Measurements from ENCODE around the gene CTCF.

DNA sequence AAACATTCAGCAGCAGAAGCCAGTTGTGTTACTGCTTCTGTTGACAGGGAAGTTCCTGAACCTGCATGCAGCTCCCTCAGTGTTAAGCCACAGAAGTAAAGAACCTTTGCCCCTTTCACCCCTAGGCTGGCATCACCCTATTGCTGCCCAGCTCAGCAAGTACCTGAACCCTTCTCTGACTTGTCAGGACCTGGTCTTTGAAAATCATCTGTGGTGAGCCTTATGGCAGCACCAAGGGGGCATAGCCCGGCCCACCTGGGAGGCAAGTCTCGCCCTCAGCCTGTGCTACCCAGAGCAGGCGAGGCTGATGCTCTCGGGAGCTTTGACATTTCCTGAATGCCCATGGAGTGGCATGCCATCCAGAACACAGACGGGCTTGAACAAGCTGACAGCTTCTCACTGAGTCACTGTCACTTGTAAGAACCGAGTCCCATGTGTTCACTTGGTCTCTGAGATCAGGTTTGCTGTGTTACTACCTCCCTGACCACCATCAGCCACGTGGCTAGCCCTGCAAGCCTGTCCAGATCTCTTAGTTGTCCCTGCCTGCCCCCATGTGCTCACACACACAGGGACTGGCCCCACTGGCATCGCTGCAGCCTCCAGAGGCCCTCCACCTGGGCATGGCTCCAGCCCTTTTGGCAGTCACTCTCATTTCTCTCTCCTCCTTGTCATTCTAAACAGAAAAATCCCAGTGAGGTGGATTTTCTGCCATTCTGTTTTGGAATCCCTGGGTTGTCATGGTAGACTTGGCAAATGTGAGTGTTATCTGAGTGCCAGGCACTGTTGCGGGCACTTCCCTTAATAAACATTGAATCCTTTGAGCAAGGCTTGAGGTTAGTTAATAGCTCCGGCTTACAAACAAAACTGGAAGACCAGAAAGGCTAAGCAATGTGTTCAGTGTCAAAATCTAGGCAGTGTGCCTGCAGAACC, 79.7 kb downstream of the CTCF start:
- TF ChIP-seq CTCF (conservative IDR thresholded peaks at IDR 0.05 in 1 of 2, IDR thresholded peaks at IDR 0.05 in 1 of 2; ENCODE audit: low read depth in 1 of 2, low read length in 2 of 2) (no peak), EZH2 (IDR thresholded peaks at IDR 0.05; ENCODE audit: low read length, missing control alignments) (no peak)
